T-helper 2 cell treated with Interferon-gamma antibody and Interleukin-4, amounts not matched to agents 100 ng/mL and 5 ng/mL, for 36 hours (primary cell): ENCODE results near the gene CACNA1H. TPM values are rescaled to one million over a fixed set of nuclear protein-coding genes. Genes with fewer than 3 reads are reported as not detected.
"Not testable (repeated sequence)": the region's sequence is repeated elsewhere in the genome, so short reads cannot be mapped to it uniquely, and the experiment has no call there.

Experiments
- intact Hi-C: fragments of 100-400 bp; cut with micrococcal nuclease; formaldehyde crosslinking; loops from one replicate; pipeline ENCODE4 v1.15.1; 2023
- total RNA-seq: library from RNA; stranded (reverse); gene quantifications from 2 replicates; pipeline ENCODE4 v1.2.3, GENCODE V29; 2022

CACNA1H gene
- total RNA-seq, 1 donor from 2014 or later, result 0.66 TPM

- intact Hi-C loops, result not testable (repeated sequence)
Measured at GRCh38 chr16:1247903-1248537, 95.1 kb downstream of the CACNA1H start.

DNA sequence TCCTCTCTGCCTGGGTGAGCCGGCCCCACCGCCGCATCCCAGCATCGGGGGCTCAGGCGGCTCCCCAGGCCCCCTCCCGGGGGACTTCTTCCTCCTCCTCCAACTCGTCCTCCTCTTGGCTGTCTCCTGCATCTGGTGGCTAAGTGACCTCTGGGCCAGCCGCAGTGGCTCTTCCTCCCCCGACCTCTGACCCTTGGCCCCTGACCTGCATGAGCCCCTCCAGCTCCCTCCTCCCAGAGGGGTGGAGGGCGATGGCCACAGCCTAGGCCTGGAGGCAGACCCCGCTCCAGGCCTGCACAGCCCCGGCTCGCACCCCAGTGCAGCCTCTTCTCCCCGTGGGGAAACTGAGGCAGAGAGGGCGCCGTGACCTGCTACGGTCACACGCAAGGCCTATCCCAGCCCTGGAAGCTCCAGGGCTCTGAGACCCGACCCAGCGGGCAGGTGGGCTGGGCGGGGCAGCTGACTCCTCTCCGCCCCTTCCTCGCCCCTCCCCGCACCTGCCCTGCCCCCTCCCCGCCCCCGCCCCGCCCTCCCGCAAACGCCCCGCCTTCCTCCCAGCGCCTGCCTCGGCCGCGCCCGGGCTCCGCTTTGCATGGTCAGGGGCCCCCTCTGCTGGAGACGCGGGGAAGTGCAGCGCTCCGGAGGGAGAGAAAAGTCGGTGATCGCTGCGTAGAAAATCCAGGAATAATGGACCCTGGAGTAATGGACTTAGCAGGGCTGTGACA is 96.3 kb downstream of the CACNA1H start:
- intact Hi-C loops, result not testable (repeated sequence)

- intact Hi-C loops, result not testable (repeated sequence)
Measured at GRCh38 chr16:1253701-1254364, 100.9 kb downstream of the CACNA1H start.

GRCh38 chr16:1254821-1255220 is 101.9 kb downstream of the CACNA1H start:
- intact Hi-C loops, result not testable (repeated sequence)

GRCh38 chr16:1255276-1256122 is 102.6 kb downstream of the CACNA1H start, which contains the start of gene TPSD1:
TSS of gene TPSD1 (plus strand) at chr16:1256069. CDS start at chr16:1256281, 212 bp downstream.
- intact Hi-C loops, result not testable (repeated sequence)

DNA sequence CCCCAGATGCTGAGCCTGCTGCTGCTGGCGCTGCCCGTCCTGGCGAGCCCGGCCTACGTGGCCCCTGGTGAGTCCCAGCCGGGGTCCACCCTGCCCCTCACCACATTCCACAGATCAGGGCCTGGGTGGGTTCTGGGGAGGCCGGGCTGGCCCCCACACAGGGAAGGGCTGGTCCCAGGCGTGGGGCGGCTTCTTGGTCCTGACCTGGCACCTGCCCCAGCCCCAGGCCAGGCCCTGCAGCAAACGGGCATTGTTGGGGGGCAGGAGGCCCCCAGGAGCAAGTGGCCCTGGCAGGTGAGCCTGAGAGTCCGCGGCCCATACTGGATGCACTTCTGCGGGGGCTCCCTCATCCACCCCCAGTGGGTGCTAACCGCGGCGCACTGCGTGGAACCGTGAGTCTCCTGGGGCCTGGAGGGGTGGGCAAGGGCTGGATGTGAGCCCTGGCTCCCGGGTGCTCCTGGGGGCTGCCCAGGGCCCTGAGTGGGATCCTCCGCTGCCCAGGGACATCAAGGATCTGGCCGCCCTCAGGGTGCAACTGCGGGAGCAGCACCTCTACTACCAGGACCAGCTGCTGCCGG is 103.5 kb downstream of the CACNA1H start:
- intact Hi-C loops, result not testable (repeated sequence)

DNA sequence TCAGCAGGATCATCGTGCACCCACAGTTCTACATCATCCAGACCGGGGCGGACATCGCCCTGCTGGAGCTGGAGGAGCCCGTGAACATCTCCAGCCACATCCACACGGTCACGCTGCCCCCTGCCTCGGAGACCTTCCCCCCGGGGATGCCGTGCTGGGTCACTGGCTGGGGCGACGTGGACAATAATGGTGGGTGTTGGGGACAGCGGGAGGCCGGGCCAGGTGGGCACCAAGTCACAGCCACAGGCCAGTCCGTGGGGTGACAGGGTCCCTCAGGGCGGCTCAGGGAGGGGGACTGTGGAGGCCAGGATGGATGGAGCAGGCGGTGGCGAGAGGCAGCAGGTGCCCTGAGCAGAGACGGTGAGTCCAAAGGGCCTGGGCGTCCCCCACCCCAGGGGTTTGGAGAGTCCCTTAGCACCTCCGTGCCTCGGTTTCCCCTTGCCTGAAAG is 104.0 kb downstream of the CACNA1H start:
- intact Hi-C loops, result no loop called here

DNA sequence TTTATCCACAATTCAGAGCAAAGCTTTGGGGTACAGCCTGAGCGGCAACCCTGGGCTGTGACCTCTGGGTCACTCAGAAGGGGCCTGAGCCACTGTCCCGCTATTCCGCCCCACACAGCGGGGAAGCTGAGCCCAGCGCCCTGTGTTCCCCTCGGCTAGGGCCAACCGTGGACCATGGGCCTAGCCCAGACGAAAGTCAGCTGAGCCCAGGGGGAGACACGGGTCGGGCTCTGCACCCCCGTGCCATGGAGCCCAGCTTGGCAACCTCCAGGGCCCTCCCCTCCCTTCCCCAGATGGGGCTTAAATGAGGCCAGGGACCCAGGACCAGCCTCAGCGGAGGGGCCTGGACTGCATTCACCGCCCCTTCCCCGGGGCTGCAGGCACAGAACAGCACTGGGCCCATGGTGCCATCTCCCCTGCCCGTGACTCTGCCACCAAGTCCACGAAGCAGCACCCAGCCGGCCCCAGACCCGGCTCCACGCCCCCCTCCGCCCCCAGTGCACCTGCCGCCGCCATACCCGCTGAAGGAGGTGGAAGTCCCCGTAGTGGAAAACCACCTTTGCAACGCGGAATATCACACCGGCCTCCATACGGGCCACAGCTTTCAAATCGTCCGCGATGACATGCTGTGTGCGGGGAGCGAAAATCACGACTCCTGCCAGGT is 104.8 kb downstream of the CACNA1H start:
- intact Hi-C loops, result no loop called here

DNA sequence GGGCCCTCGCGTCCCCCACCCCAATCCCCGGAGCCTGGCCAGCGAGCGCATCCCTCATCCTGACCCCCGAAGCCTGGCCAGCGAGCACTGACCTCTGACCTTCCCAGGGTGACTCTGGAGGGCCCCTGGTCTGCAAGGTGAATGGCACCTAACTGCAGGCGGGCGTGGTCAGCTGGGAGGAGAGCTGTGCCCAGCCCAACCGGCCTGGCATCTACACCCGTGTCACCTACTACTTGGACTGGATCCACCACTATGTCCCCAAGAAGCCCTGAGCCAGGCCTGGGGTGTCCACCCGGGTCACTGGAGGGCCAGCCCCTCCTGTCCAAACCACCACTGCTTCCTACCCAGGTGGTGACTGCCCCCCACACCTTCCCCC is 105.3 kb downstream of the CACNA1H start:
- intact Hi-C loops, result no loop called here

DNA sequence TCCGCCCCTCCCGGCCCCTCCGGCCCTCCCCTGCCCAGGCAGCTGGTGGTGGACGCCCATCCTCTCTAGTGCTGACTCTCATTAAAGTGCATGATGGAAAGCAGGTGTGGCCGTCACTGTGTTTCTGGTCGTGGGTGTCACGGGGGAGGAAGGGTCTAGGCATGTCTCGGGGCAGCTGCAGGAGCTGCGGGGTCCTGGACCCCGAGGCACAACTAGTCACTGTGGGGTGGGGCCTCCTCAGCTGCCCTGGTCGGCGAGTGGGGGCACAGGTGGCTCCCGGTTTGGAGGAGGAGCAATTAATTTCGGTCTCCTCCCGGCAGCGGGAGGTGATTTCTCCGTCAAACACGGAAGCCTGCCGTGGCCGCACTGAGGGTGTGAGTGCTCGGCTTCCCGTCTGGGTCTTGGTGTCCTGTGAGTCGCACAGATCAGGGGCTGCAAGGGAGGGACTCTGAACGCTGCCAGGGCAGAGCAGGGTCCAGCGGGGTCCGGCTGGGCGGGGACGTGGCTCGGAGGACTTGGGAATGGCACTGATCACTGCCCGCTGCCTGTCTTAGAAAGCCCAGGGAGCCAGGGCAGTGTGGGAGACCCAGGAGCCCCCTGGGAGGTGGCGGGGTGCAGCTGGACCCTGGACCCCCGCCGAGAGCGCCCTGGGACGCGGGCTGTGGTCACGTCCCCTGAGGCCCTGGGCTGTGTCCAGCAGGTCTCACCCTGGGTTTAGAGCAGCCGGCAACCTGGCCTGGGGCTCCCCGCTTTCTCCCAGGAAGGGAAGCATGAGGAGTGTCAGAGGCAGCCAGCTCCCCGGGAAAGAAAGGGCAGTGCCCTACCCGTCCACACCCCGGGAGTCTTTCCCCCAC is 106.2 kb downstream of the CACNA1H start:
- intact Hi-C loops, result no loop called here

DNA sequence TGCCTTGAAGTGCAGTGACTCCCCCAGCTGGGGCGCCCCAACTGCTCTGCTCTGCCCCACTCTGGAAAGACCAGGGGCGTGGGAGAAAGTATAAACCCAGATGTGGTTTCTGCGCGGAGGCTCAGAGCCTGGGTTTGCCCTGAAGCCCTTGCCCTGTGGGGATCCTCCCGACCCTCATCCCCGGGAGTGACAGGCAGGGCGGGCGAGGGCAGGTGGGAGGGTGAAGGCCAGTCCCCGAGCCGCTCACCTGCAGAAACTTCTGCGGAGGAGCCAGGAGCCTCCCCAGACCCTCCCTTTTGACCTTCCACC is 106.8 kb downstream of the CACNA1H start:
- intact Hi-C loops, result no loop called here

GRCh38 chr16:1260101-1260680 is 107.3 kb downstream of the CACNA1H start:
- intact Hi-C loops, result no loop called here

DNA sequence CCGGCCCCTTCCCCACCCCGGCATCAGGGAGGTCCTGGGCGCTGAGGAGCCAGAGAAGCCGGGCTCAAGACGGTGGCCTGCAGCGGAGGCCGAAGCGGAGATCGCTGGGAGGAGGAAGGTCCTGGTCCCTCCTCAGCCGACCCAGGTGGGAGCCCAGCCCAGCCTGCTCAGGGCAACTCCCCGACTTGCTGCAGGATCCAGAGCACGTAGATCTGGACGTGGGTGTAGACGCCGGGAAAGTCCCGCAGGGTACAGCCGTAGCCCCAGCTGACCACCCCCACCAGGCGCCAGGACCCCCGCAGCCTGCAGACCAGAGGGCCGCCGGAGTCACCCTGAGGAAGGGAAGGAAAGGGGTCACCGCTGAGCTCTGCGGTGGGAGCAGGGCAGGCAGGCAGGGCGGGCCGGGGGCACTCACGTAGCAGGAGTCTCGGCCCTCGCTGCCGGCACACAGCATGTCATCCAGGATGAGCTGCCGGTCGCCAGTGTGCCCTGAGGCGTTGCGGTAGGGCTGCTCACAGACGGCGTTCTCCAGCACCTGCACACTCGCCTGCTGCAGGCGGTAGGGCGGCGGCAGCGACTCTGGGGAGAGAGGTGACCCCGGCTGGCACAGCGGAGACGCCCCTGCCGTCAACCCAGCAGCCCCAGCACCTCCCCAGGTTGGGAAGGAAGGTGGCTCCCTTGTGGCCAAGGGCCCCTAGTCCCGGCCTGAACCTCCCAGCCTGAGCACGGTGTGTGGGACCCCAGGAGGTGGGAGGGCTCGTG is 108.4 kb downstream of the CACNA1H start:
- intact Hi-C loops, result no loop called here

DNA sequence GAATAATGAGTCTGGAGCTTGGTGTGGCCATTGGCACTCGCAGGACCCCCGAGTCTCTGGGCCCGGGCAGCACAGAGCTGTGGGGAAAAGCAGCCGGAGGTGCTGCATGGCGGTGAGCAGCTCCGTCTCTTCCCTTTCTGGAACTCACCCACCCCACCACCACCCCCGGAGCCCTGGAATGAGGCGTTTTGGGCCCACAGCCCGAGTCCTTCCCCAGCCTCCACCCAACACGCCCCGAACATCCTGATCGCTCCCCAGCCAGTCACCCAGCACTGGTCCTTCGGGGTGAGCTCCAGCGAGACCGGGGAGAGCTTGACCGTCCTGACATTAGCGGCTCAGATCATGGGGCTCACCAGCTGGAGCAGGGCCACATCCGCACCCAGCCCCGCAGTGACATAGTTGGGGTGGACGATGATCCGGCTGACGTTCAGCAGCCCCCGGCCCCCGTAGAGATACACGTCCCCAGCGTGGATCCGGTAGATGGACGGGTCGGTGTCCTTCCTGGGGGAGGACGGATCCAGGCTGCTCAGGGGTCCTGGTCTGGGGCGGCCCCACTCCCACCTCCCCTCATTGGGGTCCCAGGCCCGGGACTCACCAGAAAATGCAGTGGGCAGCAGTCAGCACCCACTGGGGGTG is 109.4 kb downstream of the CACNA1H start:
- intact Hi-C loops, result no loop called here

DNA sequence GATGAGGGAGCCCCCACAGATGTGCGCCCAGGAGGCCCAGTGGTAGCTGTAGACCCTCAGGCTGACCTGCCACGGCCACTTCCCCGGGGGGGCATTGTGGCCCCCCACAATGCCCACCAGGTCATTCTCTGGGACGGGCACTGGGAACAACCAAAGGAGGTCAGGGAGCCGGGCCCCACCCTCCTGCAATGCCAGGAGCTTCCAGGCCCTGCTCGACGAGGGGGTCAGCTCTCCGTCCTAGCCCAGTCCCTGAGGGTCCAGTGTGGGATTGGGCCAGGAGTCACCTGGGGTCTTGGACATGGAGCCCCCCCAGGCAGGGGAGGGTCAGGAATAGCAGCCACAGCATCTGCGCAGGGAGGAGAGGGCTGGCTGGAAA is 109.9 kb downstream of the CACNA1H start:
- intact Hi-C loops, result no loop called here

DNA sequence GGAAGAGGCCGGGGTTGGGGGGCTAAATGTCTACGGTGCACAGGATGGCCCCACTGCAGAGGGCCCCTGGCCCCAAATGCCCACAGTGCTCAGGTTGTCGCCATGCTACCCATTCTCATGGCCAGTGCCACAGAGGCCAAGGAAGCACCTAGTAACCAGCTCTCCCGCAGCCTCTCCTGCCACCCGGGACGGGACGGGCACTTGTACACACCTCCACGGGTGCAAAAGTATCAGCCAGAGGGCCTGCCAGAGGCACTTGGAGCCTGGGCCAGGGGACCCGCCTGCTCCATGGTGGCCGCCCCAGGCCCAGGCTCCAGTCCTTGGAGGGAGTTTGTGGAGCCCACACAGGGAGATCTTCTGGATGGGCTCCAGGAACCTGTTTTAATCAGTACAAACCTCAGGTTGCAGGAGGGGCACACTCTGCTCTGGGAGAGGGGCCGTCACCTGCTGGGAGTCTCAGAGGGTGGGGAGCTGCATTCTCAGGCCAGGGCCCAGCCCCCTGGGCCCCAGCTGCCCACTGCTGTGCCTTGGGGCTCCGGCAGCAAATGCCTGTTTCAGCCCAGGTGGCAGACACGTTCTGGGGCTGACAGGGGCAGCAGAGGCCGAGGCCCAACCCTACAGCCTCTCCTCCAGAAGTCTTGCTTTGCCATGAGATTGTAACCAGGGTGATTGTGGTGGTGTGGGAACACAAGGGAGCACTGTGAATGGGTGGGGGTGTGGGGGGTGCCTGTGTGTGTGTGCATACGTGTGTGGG is 110.9 kb downstream of the CACNA1H start:
- intact Hi-C loops, result no loop called here

DNA sequence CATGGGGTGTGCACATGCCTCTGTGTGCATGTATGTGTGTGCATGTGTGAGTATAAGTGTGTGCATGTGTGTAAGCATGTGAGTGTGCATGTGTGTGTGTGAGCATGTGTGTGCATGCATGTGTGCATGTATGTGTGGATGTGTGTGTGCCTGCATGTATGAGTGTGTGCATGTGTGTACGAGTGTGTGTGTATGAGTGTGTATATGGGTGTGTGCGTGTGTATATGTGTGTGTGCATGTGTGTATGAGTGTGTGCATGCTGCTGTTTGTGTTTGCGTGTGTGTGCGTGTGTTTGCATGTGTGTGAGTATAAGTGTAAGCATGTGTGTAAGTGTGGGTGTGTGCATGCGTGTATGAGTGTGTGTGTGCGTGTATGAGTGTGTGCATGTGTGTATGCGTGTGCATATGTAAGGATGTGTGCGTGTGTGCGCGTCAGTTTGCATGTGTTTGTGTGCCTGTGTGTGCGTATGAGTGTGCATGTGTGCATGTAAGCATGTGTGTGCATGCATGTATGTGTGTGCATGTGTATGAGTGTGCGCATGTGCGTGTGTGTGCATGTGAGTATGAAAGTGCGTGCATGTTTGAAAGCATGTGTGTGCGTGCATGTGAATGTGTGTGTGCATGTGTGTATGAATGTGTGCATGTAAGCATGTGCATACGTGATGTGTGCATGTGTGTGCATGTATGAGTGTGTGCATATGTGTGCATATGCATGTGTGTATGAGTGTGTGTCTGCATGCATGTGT is 111.6 kb downstream of the CACNA1H start:
- intact Hi-C loops, result no loop called here
